IPS-18a (cell line): Measurements from ENCODE around the gene UGT1A8.

ENCODE experiments used
- H3K27ac ChIP-seq: one replicate; pipeline ENCODE4 v1.5.1; 2013; ENCODE audit warnings: low read length
- H3K27me3 ChIP-seq: one replicate; pipeline ENCODE4 v1.6.1; 2013; ENCODE audit warnings: mild to moderate bottlenecking, low read length; ENCODE audit not compliant: control insufficient read depth, insufficient read depth
- H3K36me3 ChIP-seq: one replicate; pipeline ENCODE4 v1.6.1; 2013; ENCODE audit warnings: low read depth, low read length; ENCODE audit not compliant: control insufficient read depth
- H3K4me1 ChIP-seq: one replicate; pipeline ENCODE4 v1.6.1; 2013; ENCODE audit warnings: low read depth, low read length; ENCODE audit not compliant: control insufficient read depth
- H3K4me3 ChIP-seq: one replicate; pipeline ENCODE4 v1.5.1; 2013; ENCODE audit warnings: low read length
- H3K9ac ChIP-seq: one replicate; pipeline ENCODE4 v1.6.1; 2013; ENCODE audit warnings: mild to moderate bottlenecking, low read length, moderate library complexity
- H3K9me3 ChIP-seq: one replicate; pipeline ENCODE4 v1.6.1; 2013; ENCODE audit warnings: low read depth, low read length; ENCODE audit not compliant: control insufficient read depth

UGT1A8 gene

DNA sequence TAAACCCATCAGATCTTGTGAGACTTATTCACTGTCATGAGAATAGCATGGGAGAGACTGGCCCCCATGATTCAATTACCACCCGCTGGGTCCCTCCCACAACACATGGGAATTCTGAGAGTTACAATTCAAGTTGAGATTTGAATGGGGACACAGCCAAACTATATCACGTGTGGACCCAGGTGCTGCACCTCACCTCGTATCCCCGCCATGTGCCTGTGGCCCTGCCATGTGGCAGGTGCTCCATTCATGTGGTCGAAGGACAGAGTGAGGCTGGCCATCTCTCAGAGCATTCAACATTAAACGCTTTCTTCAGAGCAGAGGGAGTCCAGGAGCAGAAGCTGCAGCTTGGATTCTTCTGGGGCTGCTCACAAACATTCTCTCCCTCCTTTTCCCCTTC is 193.0 kb downstream of the UGT1A8 start:
- Histone ChIP-seq H3K36me3 (no peaks in the 10 kb centered on the region), H3K4me1 (no peaks in the 10 kb centered on the region), H3K27ac (no peak overlapping the region), H3K9ac (no peak overlapping the region), H3K9me3 (no peaks in the 10 kb centered on the region), H3K27me3 (no peaks in the 10 kb centered on the region), H3K4me3 (no peak overlapping the region)

DNA sequence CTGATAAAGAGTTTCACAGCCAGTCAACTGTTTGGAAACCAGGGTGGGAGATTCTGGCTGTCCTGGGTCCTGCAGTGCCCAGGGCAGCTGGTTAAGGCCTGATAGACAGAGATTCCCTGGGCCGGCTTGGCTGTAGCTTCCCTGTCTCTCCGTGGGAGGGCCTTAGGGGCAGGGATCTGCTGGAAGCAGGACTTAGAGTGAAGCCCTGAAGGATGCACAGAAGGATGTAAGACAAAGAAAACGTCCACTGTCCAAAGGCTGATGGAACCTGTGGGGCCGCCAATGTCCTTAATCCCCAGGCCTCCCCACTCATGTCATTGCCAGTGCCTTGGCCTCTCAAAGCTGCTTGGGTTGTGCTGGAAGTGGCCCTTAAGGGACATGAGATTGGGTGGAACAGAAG is 193.7 kb downstream of the UGT1A8 start:
- Histone ChIP-seq H3K9me3 (no peaks in the 10 kb centered on the region), H3K4me3 (no peak overlapping the region), H3K27me3 (no peaks in the 10 kb centered on the region), H3K4me1 (no peaks in the 10 kb centered on the region), H3K9ac (no peak overlapping the region), H3K36me3 (no peaks in the 10 kb centered on the region), H3K27ac (no peak overlapping the region)

DNA sequence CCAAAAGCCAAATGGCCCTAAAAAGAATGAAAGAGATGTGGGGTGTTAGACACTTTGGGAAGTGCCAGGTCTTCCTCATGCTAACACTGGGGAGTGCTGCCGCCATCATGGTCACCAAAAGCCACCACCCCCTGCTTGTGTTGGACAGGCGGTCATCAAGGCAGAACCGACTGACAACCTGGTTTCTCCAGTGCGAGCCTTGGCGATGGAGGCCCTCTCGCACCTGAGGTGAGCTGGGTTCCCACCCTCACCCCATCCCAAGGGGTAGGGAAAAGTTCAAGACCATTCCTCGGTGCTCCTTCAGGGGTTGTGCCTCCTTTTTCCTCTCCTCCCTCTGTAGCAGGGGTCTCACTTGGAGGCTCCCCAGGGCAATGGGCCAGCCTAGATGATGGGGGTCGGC is 194.3 kb downstream of the UGT1A8 start:
- Histone ChIP-seq H3K9me3 (no peaks in the 10 kb centered on the region), H3K36me3 (no peaks in the 10 kb centered on the region), H3K4me1 (no peaks in the 10 kb centered on the region), H3K4me3 (no peak overlapping the region), H3K27ac (no peak overlapping the region), H3K9ac (no peak overlapping the region), H3K27me3 (no peaks in the 10 kb centered on the region)

DNA sequence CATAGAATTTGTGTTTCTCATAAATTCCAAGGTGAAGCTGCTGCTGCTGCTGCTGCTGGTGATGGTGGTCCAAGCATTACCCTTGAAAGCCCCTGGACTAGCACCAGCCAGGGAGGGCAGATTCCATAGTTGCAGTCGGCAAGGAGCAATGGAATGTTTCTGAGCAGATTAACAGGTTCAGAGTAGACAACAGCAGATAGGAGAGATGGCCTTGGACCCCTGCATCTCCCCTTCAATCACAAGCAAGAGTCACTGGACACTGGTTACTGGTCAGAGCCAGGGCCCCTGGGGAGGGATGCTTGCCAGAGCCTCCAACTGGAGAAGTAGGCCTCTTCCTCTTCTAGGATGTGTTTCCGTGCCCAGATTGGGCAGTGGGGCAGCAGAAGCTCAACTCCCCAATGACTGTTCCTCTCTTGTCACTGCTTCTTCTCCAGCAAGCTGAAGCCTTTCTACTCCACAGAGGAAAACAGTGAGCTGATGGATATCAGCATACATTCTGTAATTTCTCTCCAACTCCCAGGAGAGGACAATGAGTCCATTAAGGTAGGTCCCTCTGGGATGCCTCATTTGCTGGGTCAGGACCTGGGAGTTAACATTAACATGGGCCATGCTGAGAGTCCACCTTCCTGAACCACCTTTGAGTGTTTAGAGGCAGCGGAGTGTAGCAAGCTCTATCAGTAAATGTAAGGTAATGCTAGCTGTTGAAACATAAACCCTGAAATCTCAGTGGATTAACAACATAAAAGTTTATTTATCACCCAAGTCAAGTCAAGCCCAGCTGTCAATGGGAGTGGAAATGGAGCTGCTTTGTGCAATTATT is 196.0 kb downstream of the UGT1A8 start:
- Histone ChIP-seq H3K27me3 (no peaks in the 10 kb centered on the region), H3K4me1 (no peaks in the 10 kb centered on the region), H3K9me3 (no peaks in the 10 kb centered on the region), H3K36me3 (no peaks in the 10 kb centered on the region), H3K4me3 (no peak overlapping the region), H3K9ac (no peak overlapping the region), H3K27ac (no peak overlapping the region)

DNA sequence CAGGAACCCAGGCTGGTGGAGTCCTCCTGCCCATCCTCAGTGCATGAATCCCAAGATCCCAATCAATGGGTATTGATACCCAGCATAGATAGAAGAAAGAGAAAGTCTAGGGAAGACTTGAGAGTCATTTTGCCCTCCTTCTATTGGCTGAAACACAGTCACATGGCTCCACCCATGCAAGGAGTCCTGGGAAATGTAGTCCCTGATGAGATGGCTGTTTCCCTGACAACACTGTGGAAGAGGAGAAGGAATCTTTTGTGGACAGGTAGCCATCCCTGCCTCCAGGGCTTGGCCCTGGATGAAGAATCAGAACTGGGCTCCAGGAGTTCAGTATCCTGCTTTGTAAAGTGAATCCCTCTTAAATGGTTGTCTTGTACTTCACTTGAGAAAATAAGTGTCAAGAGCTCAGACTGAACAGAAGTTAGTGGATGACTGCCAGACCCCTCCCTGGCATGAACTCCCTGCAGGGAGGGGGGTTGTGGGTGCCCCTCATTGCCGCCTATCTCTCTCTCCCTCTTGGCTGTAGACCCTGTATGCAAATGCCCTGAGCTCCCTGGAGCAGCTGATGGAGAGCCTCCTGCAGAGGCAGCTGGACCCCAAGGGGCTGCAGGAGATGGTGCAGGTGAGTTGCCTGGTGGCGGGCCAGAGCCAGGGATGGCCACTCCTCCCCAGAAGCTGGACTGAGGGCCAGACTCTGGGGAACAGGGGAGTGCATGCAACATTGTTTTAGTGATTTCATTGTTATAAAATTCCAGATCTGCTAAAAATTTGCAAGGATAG is 196.8 kb downstream of the UGT1A8 start:
- Histone ChIP-seq H3K36me3 (no peaks in the 10 kb centered on the region), H3K4me1 (no peaks in the 10 kb centered on the region), H3K27ac (no peak overlapping the region), H3K9ac (no peak overlapping the region), H3K4me3 (no peak overlapping the region), H3K9me3 (no peaks in the 10 kb centered on the region), H3K27me3 (no peaks in the 10 kb centered on the region)

DNA sequence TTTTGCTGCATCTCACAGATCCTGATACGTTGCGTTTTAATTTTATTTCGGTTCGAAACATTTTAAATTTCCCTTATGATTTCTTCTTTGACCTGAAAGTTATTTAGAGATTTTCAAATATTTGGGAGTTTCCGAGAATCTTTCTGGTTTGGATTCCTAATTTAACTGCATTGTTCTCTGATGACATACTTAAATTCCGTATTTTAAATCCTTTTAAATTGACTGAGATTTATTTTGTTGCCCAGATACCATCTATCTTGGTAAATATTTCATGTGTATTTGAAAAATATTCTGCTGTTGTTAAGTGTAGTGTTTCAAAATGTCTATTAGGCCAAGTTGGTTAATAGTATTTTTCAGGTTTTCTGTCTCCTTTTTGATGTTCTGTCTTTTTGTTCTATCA is 198.4 kb downstream of the UGT1A8 start:
- H3K9ac ChIP-seq, result no peak overlapping the region
- no peaks in the 10 kb centered on the region for H3K36me3 ChIP-seq
- no peak overlapping the region for H3K4me3 ChIP-seq
- H3K9me3 ChIP-seq, result no peaks in the 10 kb centered on the region
- no peak overlapping the region for H3K27ac ChIP-seq
- no peaks in the 10 kb centered on the region for H3K4me1 ChIP-seq
- H3K27me3 ChIP-seq, result no peaks in the 10 kb centered on the region

DNA sequence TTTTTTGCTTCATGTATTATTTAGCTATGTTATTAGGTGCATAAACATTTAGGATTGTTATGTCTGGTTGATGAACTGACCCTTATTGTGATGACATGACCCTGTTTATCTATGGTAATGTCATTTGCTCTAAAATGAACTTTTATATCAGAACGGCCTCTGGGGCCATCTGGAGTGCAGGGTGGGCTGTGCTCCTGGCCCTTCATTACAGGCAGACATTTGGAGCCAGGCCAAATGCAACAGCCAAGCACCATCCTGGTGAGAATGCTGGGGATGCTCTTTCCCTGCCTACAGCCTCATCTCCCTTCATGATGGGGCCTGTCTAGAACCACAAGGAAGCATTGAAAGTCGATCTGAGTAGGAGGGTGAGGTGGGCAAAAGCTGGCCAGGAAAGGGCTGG is 198.9 kb downstream of the UGT1A8 start:
- Histone ChIP-seq H3K4me1 (no peaks in the 10 kb centered on the region), H3K27me3 (no peaks in the 10 kb centered on the region), H3K27ac (no peak overlapping the region), H3K4me3 (no peak overlapping the region), H3K9me3 (no peaks in the 10 kb centered on the region), H3K9ac (no peak overlapping the region), H3K36me3 (no peaks in the 10 kb centered on the region)

DNA sequence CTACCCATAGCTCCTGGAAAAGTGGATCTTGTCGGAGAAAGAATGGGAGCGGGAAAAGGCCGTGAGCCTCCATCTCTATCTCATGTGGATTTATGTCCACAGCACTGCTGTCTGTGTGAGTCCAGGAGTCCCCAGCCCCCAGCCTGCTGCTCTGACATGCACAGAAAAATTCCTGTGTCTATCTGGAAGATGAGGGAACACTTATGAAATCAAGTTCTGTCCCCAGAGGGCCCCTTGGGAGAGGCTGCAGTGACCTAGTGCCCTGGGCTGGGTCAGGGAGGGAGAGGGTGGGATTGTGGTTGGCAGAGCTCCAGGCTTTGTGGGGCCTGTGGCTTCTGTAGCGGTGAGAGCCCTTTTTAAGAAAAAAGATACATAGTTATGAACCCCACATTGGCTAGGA is 199.3 kb downstream of the UGT1A8 start:
- H3K9ac ChIP-seq, result no peak overlapping the region
- no peak overlapping the region for H3K4me3 ChIP-seq
- no peaks in the 10 kb centered on the region for H3K36me3 ChIP-seq
- no peak overlapping the region for H3K27ac ChIP-seq
- H3K4me1 ChIP-seq, result no peaks in the 10 kb centered on the region
- no peaks in the 10 kb centered on the region for H3K27me3 ChIP-seq
- H3K9me3 ChIP-seq, result no peaks in the 10 kb centered on the region

DNA sequence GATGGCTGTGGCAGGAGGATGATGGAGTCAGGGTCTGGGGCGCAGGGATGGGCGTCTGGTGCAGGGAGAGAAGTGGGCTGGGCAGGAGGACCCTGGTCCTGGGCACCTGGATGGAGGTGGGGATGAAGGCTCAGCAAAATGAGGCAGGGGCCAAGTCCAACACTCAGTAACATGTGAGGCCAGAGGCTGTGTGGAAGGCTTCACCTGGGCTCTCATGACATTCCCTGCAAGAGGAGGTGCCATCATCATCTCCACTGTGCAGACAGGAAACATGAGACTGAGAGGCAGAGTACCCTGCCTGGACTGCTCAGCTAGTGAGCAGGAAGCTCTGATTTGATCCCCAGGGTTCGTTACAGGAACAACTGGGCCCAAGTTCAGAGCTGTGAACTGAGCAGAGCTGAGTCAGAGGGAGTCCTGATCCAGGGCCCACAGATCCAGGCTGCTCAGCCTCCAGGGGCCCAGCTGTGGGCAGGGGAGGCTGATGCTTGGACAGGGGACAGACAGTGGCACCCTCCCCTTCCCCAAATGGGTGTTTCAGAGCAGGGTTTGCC is 200.0 kb downstream of the UGT1A8 start:
- Histone ChIP-seq H3K4me1 (no peaks in the 10 kb centered on the region), H3K27ac (no peak overlapping the region)

DNA sequence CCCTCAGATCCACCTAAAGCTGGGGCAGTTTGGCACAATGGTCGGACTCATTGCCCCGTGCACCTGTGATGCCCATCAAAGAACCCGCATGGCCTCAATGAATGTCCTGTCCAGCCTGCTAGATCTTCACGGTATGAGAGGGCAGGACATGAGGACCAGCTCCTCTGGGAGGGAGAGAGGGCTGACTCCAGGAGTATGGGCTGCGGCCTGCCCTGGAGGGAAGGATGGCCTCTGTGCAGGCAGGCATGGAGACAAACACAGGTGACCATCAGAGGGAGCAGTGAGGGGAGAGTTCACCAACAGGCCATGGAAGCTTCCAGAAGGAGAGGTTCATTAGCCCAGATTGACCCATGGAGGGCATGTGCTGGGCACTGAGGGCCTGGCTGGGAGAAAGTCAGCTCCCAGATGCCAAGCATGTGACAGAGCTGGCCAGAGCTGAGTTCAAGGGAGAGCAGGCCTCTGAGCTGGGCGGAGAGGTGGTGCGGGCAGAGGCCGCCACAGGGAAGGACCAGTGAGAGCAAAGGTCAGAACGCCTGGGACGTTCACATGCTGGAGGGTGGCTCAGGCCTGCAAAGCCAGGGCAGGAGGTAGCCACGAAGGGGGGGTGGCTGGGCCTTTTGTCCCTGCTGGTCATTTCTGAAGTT is 200.7 kb downstream of the UGT1A8 start:
- Histone ChIP-seq H3K4me1 (no peaks in the 10 kb centered on the region), H3K36me3 (no peaks in the 10 kb centered on the region), H3K9ac (no peak overlapping the region), H3K27ac (no peak overlapping the region), H3K9me3 (no peaks in the 10 kb centered on the region), H3K27me3 (no peaks in the 10 kb centered on the region), H3K4me3 (no peak overlapping the region)

More for the DNA sequence above, 200.0 kb downstream of the UGT1A8 start:
- Histone ChIP-seq H3K9ac (no peak overlapping the region), H3K9me3 (no peaks in the 10 kb centered on the region), H3K4me3 (no peak overlapping the region), H3K27me3 (no peaks in the 10 kb centered on the region), H3K36me3 (no peaks in the 10 kb centered on the region)
